ENCODE measurements around the gene XPO1. TPM values are rescaled to one million over a fixed set of nuclear protein-coding genes. Genes with fewer than 3 reads are reported as not detected.
A peak's percentile ranks its signal among the peaks of the same experiment; 100 is the strongest.

XPO1 gene
- total and polyA plus RNA-seq, 10 donors = 56.8 to 164 (median 101) TPM

GRCh38 chr2:61436092-61436491, 102.1 kb downstream of the XPO1 start:
- H3K4me3 ChIP-seq = peak overlapping the region in 1 of 8 donors; percentile 23
- intact Hi-C loops (cut with DNase I; ENCODE audit: low total_unique reads) = no loop called here
- H3K27ac ChIP-seq = peak overlapping the region in 7 of 8 donors; percentile 12 to 68 (median 30)
- H3K27me3 ChIP-seq (replicated peaks in 1 of 7) = no peaks in the 10 kb centered on the region
- TF ChIP-seq POLR2A (IDR thresholded peaks at IDR 0.05) (no peak), POLR2AphosphoS5 (IDR thresholded peaks at IDR 0.05) (no peak), CTCF (IDR thresholded peaks at IDR 0.05 in 8 of 11, conservative IDR thresholded peaks at IDR 0.05 in 3 of 11) (no peak)
- H3K9me3 ChIP-seq = peaks cover 0 to 14% (median 9%) of the 10 kb centered on the region in 8 donors
- WGBS, 5 donors = 39 to 49% (median 46%) methylated on average over 2 of the region's 2 CpGs
- peaks cover 0 to 4% (median 0%) of the 10 kb centered on the region in 6 donors for H3K36me3 ChIP-seq
- H3K4me1 ChIP-seq = peaks cover 34 to 99% (median 77%) of the 10 kb centered on the region in 6 donors
- no peak for DNase-seq

GRCh38 chr2:61435291-61435690, 102.9 kb downstream of the XPO1 start:
- Histone ChIP-seq H3K36me3 (peaks cover 0 to 4% (median 0%) of the 10 kb centered on the region in 6 donors), H3K9me3 (peaks cover 0 to 14% (median 9%) of the 10 kb centered on the region in 8 donors), H3K27me3 (replicated peaks in 1 of 7) (no peaks in the 10 kb centered on the region), H3K27ac (peak overlapping the region in 4 of 8 donors; percentile 12 to 68 (median 62)), H3K4me1 (peaks cover 34 to 99% (median 70%) of the 10 kb centered on the region in 6 donors), H3K4me3 (no peak overlapping the region)
- 92 to 95% (median 93%) methylated on average over 1 of the region's 1 CpG for WGBS, 5 donors
- intact Hi-C loops (cut with DNase I; ENCODE audit: low total_unique reads) = no loop called here
- TF ChIP-seq POLR2AphosphoS5 (IDR thresholded peaks at IDR 0.05) (no peak), CTCF (IDR thresholded peaks at IDR 0.05 in 8 of 11, conservative IDR thresholded peaks at IDR 0.05 in 3 of 11) (no peak), POLR2A (IDR thresholded peaks at IDR 0.05) (no peak)
- DNase-seq = no peak

GRCh38 chr2:61434314-61434713, 103.8 kb downstream of the XPO1 start:
- peaks cover 0 to 2% (median 0%) of the 10 kb centered on the region in 6 donors for H3K36me3 ChIP-seq
- intact Hi-C loops (cut with DNase I; ENCODE audit: low total_unique reads) = no loop called here
- no peak for DNase-seq

More at GRCh38 chr2:61434314-61434713, 103.8 kb downstream of the XPO1 start:
- Histone ChIP-seq H3K27ac (peak overlapping the region in 4 of 8 donors; percentile 26 to 68 (median 62)), H3K27me3 (replicated peaks in 1 of 7) (no peaks in the 10 kb centered on the region), H3K9me3 (peaks cover 0 to 14% (median 9%) of the 10 kb centered on the region in 8 donors), H3K4me1 (peaks cover 33 to 97% (median 62%) of the 10 kb centered on the region in 6 donors), H3K4me3 (no peak overlapping the region)
- TF ChIP-seq POLR2A (IDR thresholded peaks at IDR 0.05) = no peak
- TF ChIP-seq POLR2AphosphoS5 (IDR thresholded peaks at IDR 0.05) = peak in 1 of 3 donors; percentile 26
- no peak for TF ChIP-seq CTCF (IDR thresholded peaks at IDR 0.05 in 8 of 11, conservative IDR thresholded peaks at IDR 0.05 in 3 of 11)
